NT2/D1 (cell line): ENCODE measurements around the gene AP5Z1.

Source experiments
- DNase-seq: peaks from one replicate; pipeline ENCODE4 v3.0.0-alpha.2; 2011; ENCODE audit warnings: low read depth, low spot score
- H3K27me3 ChIP-seq: 2 replicates; pipeline ENCODE4 v1.6.0; 2011; ENCODE audit warnings: mild to moderate bottlenecking; ENCODE audit not compliant: insufficient read length, insufficient read depth
- H3K36me3 ChIP-seq: 2 replicates; pipeline ENCODE4 v1.6.1; 2011; ENCODE audit warnings: mild to moderate bottlenecking, low read length, mixed read lengths; ENCODE audit not compliant: insufficient read depth, insufficient read length
- H3K4me1 ChIP-seq: 2 replicates; pipeline ENCODE4 v1.5.1; 2011; ENCODE audit not compliant: insufficient read depth, insufficient read length
- H3K4me3 ChIP-seq: 2 replicates; pipeline ENCODE4 v1.5.1; 2011; ENCODE audit warnings: low read depth; ENCODE audit not compliant: insufficient read length
- H3K9ac ChIP-seq: 2 replicates; pipeline ENCODE4 v1.6.0; 2011; ENCODE audit warnings: low read depth; ENCODE audit not compliant: insufficient read length
- H3K9me3 ChIP-seq: 2 replicates; pipeline ENCODE4 v1.5.1; 2011; ENCODE audit warnings: mild to moderate bottlenecking, low read length; ENCODE audit not compliant: insufficient read depth
- SUZ12 ChIP-seq: IDR thresholded peaks from 2 replicates; pipeline ENCODE4 v1.6.1; 2011; ENCODE audit not compliant: insufficient read length, insufficient read depth; ENCODE audit errors: extremely low read depth
- YY1 ChIP-seq: IDR thresholded peaks from 2 replicates; pipeline ENCODE4 v1.6.1; 2011; ENCODE audit not compliant: insufficient read length, insufficient read depth
- ZNF274 ChIP-seq: IDR thresholded peaks from 2 replicates; pipeline ENCODE4 v1.6.1; 2011; ENCODE audit warnings: mild to moderate bottlenecking, low read depth, low read length

The AP5Z1 gene

GRCh38 chr7:4837041-4837802 is 61.8 kb downstream of the AP5Z1 start:
- Histone ChIP-seq H3K36me3 (peaks cover 22% of the 10 kb centered on the region), H3K4me3 (no peak overlapping the region), H3K27me3 (no peaks in the 10 kb centered on the region), H3K4me1 (peaks cover 18% of the 10 kb centered on the region), H3K9ac (no peak overlapping the region), H3K9me3 (no peaks in the 10 kb centered on the region)
- TF ChIP-seq SUZ12 (no peak), ZNF274 (no peak)
- no peak for DNase-seq

DNA sequence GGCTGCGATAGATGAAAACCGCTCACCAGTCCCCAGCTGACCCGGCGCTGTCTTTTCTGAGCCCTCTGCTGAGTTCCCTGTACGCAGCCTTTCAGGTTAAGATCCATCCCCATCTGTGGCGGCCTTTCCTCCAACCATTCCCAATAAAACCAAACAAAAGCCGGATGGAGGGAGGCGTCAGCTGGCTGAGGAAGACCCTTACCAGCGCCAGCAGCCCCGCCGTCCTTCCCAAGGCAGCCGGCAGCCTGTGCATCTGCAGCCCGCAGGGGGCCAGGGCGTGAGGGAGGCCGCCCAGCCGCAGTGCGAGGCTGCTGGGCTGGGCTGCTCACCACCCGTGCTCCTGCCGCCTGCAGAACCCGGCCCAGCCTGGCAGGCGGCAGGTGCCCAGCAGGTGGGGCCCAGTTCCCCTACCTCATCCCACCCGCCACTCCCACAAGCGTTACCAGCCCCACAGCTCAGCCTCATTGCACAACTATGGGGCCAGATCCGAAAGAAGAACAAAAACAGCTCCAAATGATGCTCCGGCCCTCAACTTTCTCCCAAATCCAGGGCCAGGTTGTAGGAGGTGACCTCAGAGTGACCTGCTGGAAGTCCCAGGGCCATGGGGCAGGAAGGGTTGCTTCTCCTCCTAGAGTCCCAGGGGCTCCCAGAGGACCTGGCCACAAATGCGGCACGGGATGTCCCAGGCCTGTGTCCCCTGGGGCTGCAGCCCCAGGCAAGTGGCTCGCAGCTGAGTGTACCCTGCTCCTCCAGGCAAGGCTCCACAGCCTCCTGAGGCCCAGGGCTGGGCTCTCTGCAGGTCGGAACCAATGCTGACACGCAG is 62.6 kb downstream of the AP5Z1 start:
- no peak for DNase-seq
- Histone ChIP-seq H3K9me3 (no peaks in the 10 kb centered on the region), H3K9ac (peak overlapping the region; percentile 33), H3K36me3 (peaks cover 22% of the 10 kb centered on the region), H3K4me1 (peaks cover 18% of the 10 kb centered on the region), H3K27me3 (no peaks in the 10 kb centered on the region), H3K4me3 (no peak overlapping the region)
- no peak for TF ChIP-seq SUZ12
- TF ChIP-seq YY1: no peak
- TF ChIP-seq ZNF274: no peak

GRCh38 chr7:4838626-4839334 is 63.4 kb downstream of the AP5Z1 start:
- peaks cover 18% of the 10 kb centered on the region for H3K36me3 ChIP-seq
- no peak overlapping the region for H3K4me3 ChIP-seq
- no peaks in the 10 kb centered on the region for H3K9me3 ChIP-seq
- H3K27me3 ChIP-seq: no peaks in the 10 kb centered on the region
- DNase-seq: no peak
- peaks cover 18% of the 10 kb centered on the region for H3K4me1 ChIP-seq
- TF ChIP-seq ZNF274 (no peak), SUZ12 (no peak), YY1 (no peak)
- H3K9ac ChIP-seq: peak overlapping the region; percentile 33

GRCh38 chr7:4840079-4840501 is 64.7 kb downstream of the AP5Z1 start:
- peaks cover 18% of the 10 kb centered on the region for H3K4me1 ChIP-seq
- H3K9me3 ChIP-seq: no peaks in the 10 kb centered on the region
- DNase-seq: no peak
- no peak overlapping the region for H3K4me3 ChIP-seq
- peaks cover 7% of the 10 kb centered on the region for H3K36me3 ChIP-seq
- no peak overlapping the region for H3K9ac ChIP-seq
- no peak for TF ChIP-seq SUZ12
- no peak for TF ChIP-seq ZNF274
- H3K27me3 ChIP-seq: no peaks in the 10 kb centered on the region
